SKM-1 treated with dmso at 0.1 percent for 144 hours (cell line): ENCODE results near the gene EAF1.
"Not testable (repeated sequence)": the region's sequence is repeated elsewhere in the genome, so short reads cannot be mapped to it uniquely, and the experiment has no call there.

Experiments
- DNase-seq: peaks from one replicate; lab custom pipeline; 2025; ENCODE audit not compliant: unreplicated experiment; lab: John Stamatoyannopoulos, UW

The EAF1 gene

DNA sequence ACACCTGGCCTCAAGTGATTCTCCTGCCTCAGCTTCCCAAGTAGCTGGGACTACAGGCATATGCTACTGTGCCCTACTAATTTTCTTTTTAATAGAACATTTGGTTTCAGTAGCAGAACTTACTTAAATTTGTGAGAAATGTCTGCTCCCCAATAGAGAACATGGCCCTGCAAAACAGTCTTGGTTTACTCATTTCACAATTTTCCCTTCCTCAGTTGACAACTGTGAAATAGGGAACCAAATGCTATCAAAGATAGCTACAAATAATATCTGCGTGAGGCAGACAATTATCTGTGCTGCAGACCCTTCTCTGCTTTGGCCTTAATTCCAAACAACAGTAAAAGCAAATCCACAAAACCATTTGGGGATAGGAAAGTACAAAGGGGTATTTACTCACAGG, 22.6 kb upstream of the EAF1 start:
- peak; percentile 28 for DNase-seq

DNA sequence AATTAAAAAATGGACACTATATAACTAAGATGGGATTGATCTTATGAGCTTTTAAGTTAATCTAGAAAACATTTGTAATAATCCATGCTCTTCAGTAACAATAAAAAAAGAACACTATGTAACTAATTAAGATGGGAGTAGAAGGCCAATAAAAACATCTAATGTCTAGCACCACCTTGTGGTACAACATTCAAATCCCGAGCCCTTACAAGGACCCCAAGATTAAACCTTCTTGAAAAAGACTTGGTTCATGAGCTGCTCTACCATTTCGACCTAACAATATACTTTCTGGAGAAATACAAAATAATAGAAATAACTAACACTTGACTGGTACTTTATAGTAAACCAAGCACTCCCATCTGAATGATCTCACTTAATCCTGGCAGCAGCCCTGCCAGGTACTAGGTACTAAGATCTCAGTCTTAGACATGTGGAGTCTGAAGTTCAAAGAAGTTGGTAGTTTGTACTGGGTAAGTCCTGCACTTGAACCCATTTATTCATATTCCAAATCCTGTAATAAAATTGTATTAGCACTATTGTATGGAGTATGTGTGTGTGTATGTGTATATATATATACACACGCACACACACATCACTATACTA, 21.8 kb upstream of the EAF1 start:
- peak; percentile 41 for DNase-seq

DNA sequence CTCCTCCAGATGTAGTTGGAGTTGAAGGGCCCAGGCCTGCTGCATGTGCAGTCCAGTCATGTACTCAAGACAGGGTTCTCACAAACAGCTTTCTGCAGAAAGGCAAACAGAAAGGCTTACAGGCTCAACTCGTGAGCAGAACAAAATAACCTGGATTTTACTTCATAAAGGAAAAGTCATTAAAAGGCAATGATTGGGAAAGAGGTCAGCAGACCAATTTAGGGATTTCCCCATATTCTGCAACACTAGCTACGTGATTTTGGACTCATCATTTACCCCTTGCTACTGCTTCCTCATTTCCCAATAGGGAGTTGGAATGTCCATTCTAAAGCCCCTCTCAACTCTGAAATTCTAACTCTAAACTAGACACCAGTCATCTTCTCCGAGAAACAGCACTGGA, 18.2 kb upstream of the EAF1 start:
- DNase-seq = peak; percentile 16

DNA sequence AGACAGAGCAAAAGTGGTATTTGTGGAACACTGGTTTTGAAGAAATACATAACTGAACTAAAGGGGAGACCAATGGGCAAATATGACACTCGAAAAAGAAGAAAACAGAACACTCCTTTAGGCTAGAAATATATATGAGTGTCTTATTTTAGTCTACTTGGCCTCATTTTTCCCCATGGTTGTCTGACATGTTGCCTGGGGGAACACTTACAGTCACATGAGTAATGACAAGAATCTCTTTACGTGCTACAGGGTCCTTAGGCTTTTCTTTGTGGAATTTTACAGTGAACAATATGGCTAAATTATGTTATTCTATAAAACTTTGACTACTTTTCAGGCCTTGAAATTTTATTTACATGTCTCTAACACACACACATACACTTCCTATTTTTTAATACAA, 17.6 kb upstream of the EAF1 start:
- DNase-seq = no peak

DNA sequence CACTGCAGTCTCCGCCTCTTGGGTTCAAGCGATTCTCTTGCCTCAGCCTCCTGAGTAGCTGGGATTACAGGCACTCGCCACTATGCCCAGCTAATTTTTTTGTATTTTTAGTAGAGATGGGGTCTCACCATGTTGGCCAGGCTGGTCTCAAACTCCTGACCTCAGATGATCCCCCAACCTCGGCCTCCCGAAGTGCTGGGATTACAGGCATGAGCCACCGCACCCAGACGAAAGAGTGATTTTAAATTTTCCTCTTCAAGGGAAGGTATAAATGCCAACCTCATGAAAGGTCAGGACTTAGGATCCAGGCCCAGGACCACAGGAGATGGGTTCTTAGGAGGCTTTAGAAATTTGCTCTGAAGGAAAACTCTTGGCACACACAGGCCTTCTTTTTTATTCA, 16.4 kb upstream of the EAF1 start:
- not testable (repeated sequence) for DNase-seq

DNA sequence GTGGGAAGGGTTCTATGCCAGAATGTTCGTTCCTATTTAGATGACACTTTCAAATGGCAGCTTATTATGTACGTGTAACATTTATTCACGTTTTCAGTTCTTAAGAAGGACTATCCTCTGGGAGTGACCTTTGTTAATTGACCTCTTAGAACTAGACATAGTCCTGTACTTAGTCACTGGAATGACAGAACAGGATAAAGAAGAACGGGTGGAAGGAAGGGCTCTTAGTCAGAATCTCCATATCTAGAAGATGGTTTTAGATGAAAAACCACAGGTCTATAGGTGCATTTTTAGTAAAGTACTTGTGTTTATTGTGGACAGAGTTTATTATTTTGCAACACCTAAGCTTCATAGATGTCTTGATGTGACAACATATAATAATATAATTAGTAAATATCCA, 6.5 kb upstream of the EAF1 start:
- no peak for DNase-seq

DNA sequence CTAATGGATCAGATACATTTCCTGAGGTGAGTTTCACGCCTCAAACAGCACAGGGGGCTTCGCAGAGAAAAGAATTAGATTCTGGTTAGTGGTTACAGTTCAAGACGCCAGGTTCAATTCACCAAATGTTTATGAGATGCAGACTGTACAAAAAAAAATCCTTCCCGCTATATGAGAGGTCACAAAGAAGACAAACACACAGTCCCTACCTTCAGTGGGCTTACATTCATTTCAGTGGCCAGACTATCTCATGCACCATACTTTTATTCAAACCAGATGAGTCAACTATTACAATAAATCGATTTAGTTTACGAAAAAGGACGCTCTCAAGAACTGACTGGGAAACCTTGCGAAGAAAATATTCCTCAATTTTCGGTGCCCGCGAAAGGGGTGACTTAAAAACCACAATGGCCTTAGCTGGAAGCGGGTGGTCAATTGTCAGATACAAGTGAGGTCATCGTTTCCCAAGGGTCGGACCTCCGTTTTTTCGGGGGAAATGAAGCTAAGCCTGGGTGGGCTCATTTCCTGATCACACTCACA, 749 bp upstream of the EAF1 start:
- no peak for DNase-seq

DNA sequence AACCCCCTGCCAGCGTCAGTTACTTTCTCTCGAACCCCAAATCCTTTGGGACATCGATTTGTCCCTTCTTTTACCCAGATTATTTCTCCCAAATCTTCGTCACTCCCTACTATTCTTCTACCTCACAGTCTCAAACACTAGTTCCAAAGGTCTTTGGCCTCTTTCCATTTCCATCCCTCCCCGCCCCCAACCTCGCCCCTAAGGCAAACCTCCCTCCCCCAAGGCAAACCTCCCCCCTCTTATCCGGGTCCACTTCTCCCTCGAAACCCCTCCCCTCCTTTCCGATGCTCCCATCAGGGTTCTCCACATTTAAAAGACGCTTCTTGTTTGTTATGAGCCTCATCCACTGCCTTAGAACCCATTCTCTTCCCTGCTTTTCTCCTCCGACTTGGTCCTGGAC, 583 bp downstream of the EAF1 start:
- DNase-seq = no peak

DNA sequence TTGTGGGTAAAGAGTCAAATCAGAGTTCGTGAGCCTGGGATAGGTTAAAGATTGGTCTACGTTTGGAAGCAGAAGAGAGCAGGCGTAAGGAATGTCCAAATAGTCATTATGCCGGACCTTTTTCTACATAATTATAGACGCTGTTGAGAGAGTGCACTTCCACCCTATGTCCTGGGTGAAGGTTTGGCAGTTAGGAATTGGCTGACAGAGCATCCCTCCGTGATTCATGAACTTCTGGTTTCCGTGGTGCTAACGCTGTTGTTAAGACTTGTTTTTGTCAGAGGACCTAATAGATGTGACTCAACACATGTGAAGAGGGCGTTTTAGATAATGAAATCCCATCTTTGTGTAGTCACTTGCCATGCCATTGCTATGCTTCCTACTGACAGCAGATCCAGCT, 1.1 kb downstream of the EAF1 start:
- DNase-seq = no peak

DNA sequence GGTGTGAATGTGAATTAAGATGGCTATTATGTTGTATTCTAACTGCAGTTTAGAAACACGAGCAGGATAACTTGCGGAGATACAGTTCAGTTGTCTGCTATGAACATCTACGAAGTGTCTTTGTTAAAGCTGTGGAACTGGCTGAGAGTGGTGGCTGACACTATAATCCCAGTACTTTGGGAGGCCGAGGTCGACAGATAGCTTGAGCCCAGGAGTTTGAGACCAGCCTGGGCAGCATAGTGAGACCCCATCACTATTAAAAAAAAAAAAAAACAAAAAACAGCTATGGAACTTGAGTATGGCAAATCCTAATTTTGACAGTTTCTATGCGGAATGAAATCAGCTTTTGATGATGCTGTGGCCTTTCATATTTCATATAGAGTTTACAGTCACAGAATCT, 1.7 kb downstream of the EAF1 start:
- DNase-seq = no peak

DNA sequence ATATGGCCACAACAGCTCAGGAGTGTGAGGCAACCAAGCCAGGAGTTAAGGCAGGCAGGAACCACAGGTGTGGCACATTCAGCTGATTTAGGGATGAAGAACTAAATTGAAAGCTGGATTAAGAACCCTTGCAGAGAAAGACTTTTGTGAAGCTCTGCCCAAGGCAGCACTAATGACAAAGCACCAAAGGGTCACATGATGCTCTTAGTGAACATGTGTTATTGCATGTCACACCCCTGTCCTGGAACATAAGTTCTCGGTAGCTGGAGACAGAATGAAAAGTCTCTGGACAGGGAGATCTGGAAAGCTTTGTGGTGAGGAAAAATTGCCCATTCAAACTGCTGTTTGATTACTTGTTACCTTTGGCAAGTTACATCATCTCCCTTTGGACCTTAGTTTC, 3.2 kb downstream of the EAF1 start:
- DNase-seq = no peak

DNA sequence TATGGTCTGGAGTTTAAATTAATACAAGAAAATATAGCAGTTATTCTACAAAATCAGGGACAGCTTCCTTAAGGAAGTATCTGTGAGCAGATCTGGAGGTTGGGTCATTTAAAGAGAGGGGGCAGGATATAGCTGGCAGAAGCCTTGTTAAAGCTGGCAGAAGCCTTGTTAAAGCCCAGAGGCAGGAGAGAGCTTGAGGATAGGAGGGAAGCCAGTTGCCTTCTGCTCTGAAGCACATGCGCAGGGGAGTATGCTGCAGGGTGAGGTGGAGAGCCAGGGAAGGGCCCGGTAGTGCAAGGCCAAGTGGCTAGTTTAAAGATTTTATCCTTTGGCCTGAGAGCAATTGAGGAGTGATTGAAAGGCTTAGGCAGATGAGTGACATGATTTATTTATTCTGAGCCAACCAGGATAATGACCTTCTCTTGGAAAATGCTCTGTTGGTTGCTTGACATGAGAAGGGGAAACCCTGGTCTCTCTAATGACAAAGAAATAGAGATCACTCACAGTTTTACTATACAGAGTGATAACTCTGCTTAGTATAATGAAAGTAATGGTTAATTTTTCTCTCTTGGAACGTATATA, 3.9 kb downstream of the EAF1 start:
- DNase-seq = no peak

DNA sequence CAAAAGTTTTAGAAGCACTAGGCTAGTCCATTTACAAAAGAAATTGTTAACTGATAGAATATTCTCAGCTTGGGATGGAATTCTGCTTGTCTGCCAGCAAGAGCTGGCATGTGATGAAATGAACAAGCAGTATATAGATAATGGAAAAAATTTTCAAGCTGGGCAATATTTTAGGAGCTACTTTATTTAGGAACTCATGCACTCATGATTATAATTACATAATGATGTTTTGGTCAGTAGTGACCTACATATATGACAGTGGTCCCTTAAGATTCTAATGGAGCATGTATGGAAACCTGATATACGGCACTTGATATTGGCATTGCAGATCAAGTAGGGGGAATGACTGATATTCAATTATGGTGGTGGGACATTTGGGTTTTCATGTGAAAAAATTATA, 6.1 kb downstream of the EAF1 start:
- no peak for DNase-seq

DNA sequence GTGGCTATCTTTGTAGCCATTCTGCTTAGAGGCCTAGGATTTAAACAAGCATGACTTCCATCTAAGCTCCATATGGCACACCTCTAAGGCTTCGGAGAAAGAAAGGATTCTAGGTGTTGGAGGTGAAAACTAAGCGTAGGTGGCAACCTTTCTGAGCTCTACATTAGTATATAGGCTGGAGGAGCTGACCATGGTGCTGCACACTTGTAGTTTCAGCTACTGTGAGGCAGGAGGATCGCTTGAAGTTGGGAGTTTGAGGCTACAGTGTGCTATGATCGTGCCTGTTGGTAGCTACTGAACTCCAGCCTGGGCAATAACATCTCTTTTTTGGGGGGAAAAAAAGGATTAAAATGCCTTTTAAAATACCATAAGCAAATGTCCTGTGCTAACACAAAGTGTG, 7.4 kb downstream of the EAF1 start:
- no peak for DNase-seq

DNA sequence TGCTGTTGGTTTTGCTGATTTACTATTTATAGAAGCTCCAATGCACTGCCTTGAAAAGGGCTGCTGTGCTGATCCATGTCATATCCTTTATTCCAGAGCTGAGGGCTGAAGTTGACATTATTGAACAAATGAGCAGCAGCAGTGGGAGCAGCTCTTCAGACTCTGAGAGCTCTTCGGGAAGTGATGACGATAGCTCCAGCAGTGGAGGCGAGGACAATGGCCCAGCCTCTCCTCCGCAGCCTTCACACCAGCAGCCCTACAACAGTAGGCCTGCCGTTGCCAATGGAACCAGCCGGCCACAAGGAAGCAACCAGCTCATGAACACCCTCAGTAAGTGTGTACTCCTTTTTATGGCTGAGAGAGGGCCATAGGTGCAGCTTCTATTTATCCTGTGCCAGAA, 8.8 kb downstream of the EAF1 start:
- DNase-seq = no peak

DNA sequence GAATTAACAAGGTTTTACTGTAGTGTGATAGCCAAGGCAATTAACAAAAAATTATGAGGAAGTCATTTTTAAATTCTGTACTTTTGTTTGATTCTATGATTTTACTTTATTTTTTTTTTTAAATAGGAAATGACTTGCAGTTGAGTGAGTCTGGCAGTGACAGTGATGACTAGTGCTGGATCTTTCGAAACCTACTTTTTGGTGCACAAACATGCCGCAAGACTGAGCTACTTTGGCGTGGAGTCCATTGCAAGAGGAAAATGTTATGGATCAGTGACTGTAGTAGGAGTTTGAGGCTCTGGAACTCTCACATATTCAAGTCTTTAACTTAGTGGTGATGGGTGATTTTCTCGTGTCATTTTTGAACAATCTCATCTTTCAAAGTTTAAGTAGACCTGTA, 11.6 kb downstream of the EAF1 start:
- no peak for DNase-seq

DNA sequence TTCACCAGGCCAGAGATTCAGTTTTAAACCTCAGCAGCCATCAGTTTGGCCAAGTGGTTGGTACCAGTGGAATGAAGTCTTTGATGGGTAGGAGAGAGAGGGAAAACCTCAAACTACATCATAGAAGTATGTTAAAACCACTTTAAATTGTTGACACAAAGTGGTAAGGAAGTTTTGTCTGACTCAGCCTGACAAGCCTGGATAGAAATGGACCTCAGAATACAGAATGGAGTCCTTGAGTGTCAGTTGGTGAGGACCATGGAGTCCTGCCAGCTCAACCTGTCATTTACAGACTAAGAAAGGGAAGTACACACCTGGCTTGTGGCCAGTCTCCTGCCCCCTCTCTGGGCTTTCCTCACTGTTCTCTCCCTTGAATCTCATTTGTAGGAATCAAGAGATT, 12.1 kb downstream of the EAF1 start:
- DNase-seq = no peak

DNA sequence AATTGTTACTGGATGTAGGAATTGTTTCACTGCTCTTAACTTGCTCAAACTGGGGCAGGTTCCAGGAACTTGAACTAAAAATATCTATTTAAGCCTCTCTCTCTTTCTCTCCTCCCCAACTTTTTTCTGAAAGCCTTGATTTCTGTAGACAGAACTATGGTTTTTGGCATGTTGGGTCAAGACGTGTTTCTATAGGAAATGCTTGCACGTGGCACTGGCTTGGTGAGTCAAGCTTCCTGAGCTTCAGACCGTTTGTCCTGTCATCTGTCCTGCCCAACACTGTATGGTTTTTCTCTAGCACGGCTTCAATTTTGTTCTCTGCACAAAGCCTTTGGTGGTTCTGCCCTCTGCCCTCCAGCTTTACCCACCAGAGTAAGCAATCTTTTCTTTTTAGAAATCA, 13.5 kb downstream of the EAF1 start:
- no peak for DNase-seq

DNA sequence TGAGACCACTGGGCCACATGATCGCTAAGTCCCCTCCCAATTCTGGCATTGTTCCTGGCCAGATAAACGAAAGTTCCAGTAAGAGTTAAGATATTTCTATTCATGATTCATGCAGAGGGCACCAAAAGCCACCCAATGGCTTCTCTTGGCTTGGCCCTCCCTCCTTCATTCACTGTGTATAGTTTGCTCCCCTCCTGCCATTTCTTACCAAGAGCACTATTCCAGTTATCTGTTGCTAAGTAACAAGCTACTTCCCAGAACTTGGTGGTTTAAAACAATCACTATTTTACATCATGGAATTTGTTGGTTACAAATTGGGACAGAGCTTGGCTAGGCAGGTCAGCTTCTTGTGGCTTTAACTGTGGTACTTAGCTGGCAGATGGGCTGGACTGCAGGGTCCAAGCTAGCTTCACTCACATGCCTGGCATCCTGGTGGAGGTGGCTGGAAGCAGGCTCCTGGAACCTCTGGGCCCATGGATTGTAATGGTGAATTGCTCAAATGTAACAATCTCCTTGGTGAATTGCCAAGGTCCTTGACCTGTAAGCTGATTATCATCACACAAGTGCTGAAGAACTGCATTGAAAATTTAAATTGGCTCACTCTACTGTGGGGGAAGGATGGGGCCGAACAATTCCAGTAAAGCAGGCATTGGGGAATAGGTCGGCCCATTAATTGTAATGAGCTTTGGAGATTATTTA, 16.6 kb downstream of the EAF1 start:
- no peak for DNase-seq

DNA sequence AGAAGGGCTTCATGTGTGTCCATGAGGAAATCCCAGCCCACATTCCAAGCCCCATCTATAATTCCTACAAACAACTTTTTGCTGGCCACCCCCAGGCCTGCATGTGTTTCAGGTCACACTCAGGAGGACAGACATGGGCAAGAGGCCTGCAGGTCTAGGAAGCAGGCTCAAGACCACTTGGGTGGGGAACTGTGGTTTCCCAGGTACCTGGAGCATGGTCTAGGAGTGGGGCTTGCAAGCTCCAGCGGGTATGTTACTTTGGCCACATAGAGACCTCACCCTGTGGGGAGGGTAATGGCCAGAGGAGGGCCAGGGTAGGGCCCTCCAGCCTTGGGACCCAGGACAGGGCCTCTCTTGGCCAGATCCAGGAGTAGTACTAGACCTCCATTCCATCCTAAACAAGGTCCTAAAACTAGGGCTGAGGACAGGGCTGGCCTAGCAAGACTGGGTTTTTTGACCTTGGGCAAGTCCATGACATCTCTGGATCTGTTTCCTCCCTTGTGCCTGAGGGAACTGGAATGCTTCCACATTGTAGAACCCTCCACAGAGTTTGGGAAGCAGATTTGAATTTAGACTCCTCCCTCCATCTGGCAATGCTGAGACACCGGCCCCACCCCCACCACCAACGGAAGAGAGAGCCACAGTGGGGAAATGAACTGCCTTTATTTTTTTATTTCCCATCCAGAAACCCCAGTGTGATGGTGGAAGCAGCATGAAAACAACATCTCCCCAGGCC, 22.3 kb downstream of the EAF1 start:
- no peak for DNase-seq

DNA sequence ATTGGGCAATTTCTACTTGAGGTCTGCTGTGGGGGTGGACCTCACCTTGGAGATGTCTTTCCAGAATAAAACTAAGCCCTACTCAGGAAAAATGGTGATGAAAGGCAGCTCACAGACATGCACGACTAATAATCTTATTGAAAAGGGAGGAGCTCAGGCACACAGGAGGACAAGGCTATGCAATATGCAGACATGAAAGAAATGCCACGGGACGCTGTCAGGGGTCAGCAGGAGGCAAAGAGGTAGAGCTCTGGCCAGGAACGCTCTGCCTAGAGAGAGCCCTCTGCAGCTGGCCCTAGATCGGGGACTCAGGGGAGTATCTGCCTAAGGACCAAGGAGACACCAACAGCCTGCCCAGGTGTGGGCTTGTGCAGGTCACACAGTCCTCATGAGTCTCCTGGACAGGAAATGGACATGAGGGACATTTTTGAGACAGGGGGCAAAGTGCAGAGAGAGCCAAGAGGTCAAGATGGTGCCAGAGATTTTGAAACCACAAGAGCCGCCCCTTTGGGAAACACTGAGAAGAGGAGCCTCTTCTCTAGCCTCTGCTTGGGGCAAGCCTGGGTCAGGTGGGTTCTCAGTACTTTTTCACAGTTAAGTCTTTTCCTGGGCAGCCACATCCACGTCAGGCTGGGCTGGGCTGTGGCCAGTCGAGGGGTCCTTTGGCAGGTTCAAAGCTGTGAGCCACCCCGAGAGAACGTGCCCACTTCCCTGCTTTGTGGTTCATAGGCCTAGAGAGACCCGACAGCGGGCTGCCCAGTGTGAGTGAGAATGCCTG, 23.2 kb downstream of the EAF1 start:
- DNase-seq = no peak
